GM18870 (cell line): ENCODE measurements around the gene SPRTN.
A peak's percentile ranks its signal among the peaks of the same experiment; 100 is the strongest.

Experiments used
- ATAC-seq: cut with Tn5 transposase; IDR thresholded peaks from one replicate; pipeline ENCODE4 v1.9.1; 2021; ENCODE audit warnings: moderate library complexity; ENCODE audit not compliant: unreplicated experiment

SPRTN gene

DNA sequence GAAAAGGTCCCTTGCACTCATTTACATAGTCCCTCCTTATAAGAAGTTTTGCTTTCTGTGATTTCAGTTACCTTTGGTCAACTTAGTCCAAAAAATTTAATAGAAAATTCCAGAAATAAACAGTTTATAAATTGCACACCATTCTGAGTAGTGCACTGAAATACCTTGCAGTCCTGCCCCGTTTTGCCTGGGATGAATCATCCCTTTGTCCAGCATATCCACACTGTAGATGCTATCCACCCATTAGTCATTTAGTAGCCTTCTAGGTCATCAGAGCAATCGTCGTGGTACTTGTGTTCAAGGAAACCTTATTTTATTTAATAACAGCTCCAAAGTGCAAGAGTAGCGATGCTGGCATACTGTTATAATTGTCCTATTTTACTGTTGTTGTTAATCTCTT lies 38.0 kb downstream of the SPRTN start:
- no peak for ATAC-seq

DNA sequence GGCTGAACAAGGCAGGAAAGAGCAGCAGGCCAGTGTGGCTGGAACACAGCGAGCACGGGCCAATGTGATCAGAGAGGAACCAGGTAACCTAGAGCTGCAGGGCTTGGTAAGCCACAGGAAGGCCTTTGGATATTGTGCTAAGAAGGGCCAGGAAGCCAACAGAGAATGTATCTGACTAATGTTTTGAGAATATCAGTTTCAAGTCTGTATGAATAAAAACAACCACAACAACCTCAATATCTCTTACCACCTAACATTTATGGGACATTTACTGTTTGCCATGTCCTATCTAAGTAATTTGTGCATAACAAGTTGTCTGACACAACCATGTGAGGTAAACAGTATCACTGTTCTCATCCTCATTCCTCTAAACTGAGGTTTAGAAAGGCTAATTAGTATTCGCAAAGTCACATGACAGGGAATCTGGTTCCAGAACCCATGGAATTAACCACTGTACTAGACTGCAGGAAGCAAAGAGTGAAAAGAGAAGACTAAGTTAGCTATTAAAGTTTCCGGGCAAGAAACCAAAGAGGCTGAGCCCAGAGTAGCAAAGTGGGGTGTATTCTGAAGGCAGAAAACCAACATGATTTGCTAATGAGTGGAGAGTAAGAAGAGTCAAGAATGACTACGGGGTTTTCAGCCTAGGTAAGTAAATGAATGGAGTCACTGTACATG lies 38.9 kb downstream of the SPRTN start:
- peak; percentile 64 for ATAC-seq

DNA sequence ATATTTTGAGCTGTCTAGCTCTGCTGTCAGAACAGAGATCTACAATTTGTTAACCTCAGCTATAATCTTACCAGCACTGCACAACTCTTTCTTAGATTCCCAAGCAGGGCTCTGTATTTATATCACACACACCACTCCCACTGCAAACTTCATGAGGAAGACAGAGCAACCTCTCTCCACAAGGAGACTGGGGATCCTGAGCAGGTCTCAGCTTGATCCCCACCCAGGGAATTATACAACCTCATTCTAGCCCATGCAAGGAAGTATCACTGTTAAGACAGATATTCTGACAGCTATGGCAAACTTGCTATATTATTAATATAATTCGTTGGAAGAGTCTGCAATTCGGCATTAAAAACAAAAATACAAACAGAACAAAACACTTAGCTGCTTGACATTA lies 43.6 kb downstream of the SPRTN start:
- no peak for ATAC-seq

DNA sequence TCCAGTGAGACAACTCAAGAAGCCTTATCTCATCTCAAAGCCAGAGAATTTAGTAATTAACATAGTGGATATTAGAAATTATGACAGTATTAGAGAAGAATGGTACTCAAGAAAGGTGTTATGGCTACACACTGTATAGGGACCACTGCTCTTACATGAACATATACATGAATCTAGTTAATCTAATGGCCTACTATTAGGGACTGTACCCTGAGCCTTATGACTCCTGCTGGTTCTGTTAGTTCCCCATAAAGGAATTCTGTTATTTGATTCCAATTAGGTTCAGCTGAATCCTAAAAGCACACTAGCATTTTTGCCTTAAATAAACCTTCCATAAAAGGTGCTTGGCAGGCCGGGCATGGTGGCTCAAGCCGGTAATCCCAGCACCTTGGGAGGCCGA lies 44.3 kb downstream of the SPRTN start:
- no peak for ATAC-seq

DNA sequence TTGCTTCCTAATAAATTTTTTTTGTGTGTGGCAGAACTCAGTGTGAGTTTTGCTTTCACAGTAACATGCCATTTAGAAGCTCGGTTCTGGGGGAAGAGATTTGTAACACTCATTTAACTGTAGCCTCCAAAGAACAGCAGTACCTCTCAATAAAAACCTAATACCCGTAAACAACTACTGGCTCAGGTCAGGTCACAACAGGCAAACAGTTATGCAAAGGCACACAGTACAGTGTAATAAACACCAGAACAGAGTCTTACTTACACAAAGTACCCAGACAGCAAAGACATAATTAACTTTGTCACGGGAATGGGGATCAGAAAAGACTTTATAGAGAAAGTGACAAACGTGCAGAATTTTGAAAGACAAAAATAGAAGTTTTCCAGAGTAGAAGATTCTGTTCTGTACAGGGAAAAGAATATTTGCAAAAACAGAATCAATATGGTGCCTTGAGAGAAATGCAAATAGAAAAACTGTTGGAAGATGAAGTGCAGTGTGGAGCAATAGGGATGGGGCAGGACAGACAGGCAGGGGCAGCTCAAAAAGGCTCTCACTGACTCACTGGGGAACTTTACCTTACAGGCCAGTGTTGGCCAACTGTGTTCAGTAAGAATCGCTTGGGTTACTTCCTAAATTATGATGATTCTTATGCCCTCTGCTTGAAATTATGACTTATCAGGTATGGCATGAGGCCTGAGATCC lies 45.2 kb downstream of the SPRTN start:
- ATAC-seq: no peak

DNA sequence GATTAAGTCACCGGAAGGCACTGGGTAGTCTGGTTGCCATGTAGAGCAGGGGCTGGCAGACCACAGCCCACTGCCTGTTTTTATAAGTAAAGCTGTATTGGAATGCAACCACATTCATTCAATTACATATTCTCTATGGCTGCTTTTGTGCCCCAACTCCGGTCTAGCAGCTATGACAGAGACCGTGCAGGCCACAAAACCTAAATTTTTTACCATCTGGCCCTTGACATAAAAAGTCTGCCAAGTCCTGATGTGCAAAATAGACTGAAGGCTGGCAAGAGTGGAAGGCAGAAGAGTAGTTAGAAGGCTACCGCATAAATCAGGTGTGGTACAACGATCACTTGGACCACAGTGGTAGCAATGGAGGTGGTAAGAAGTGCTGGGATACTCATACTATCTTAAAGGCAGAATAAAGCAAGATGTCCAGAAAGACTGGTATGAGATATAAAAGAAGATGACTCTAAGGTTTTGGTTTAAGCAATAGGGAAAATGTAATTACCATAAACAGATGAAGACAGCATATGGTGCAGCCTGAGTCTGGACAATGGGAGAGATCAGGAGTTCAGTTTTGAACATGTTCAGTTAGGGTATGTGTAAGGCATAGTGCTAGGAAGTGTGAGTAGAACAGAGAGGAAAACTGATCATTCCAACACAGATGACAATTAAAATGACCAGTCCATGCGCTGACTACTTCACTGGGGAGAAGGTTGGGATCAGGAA lies 46.8 kb downstream of the SPRTN start:
- no peak for ATAC-seq

DNA sequence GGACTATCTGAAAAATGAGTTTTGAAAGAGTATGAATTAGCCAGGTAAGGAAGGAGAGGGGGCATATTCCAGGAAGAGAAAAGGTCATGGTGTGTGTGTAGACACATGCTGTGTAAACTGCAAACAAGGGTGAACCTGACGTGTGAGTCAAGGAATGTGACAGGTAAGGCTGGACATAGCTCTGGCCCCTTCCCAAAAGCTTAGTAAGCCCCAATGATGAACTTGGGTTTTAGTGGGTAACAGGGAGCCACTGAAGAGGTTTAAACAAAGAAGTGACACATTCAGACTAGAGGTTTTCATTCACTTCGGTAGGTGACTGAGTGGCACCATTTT lies 47.3 kb downstream of the SPRTN start:
- ATAC-seq: no peak

DNA sequence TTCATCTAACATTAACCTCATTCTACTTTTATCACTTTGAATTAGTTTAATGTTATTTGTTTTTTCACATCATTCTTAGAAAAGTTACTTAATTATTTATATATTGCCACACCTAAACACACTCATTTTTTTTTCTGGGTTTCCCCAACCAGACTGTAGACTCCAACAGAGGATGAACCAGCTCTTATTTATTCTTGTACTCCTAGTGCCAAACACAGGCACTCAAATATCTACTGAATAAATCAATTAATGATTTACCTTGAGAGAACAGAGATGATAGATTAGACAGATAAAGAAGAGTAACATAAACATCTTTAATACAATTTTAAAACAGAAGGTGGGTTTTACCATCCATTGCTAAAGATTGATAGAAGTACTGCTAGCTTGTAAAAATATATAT lies 48.4 kb downstream of the SPRTN start:
- ATAC-seq: no peak

DNA sequence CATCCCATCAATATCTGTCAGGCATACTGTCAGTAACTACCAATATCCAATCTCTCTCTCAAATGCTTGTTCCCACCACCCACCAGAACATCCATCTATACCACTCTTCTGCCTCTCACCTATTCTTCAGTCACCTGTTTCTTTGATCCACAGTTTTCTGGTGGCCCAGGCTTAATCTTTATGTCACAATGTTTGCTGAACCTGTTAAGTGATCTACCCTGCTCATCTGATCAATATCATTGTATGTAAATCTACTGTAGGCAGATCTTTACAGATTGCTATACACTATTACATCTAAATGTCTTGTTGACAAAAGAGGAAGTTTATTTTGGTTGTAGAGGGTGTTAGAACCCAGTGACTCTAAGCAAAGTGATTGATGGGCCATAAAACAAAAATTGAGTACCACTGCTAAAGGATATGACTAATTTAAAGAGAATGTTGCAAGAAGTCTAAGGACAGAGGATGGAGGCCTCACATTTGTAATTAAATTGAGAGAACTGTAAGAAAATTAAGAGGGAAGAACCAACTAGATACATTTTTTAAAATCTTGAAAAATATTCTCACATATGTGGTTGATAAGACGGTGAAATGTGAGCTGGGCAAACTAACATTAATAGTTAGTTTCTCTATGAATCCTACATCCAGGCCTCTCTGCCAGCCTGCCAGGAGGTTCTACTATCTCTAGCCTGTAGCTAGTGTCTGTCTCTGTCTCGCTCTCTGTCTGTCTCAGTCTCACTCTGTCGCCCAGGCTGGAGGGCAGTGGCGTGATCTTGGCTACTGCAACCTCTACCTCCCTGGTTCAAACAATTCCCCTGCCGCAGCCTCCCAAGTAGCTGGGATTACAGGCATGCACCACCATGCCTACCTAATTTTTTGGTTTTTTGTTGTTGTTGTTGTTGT lies 49.9 kb downstream of the SPRTN start:
- ATAC-seq: no peak

DNA sequence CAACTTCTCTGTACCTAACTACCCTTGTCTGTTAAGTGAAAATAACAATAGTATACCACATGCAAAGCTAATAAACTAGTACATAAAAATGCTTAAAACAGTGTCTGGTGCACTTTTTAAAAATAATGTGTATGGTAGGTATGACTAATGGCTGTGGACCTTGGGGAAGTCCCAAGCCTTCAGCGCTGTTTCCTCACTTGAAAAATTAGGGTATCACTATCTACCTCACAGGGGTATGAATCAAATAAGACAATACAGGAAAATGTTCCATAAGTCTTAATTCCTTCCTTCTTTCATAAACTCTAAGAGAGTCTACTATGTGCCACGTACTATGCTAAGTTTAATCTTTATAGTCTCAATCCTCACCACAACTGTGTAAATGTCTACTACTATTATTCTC lies 52.0 kb downstream of the SPRTN start:
- no peak for ATAC-seq

DNA sequence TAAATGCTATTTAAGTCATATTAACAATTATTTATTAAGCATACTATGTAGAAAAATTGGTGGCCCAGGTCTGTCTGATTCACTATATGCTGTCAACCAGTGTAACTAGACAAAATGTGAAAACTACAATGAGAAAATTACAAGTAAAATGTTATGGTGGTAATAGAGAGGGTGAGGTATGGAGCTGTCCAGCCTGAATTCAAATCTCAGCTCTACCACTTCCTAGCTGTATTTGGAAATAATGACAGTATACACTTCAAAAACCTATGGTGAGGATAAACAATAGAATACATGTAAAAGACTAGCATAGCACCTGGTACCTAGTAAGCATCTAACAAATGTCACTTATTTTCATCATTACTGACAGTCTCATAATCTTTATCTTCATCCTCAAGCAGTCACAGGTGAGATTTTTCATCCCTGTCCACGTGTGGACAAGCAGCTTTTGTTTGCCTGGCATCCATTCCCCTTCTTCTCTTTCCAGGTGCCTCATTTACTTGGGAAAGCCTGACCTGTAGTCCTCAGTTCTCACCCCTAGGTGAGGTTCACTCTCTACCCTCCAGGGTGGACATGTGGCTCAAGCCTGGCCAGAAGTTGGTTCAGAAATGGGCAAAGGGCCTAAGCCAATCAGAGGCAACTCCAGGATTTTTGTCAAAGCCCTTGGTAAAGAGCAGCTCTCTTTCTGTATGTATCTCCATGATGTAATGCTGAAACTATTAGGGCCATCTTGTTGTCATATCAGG lies 54.5 kb downstream of the SPRTN start:
- no peak for ATAC-seq

DNA sequence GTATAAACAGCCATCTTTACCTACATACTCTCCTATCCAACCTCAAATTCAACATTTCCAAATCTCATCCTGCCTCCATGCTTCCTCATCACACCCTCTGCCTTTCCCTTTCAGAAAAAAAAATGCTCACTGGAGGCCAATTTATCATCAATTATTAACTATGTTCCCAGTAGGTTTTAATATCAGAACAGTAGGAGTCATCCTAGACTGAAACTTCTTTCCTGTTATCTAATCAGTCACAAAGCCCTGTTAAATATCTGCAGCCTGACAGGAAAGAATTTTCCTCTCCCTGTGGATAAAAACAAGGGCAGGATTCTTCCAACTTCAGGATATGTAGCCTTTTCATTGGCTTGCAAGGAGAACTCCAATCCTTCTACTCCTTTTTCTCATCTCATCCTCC lies 55.6 kb downstream of the SPRTN start:
- no peak for ATAC-seq

DNA sequence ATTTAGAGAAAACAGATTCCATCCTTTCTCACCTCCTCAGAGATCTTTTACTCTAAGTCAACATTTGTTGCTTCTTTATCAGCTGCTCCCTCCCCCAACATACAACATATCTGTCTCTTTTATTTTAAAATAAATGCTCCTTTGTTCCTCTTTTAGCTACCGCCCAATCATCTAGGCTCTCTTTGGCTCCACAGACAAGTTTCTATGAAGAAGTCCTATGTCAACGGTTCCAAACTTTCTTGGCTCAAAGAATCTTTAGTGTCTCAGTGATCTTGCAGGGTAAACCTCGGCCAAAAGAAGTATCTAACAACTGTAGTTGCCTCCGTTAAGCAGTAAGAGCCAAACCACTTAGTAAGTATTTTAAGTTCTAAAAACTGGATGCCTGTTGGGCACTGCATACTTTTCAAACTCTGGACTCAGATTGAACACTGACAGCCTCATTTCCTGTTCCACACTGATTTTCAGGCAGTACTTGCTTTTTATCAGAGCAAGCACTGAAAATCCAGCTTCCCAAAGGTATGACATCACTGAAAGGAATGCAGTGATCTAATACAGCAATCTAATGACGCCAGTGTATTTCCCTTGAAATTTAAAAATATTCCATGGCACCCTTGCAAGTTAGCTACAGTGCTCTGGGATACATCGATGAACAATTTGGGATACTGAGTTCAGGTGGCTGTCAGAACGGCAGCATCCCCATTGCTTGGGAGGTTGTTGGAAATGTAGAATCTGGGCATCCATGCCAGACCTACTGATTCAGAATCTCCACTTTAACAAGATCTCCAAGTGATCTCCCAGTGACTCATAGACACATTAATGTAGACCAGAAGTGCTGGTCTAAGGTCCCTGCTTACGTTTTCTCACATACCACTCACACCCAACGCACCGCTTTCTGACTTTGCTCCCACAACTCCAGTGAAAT lies 57.2 kb downstream of the SPRTN start:
- no peak for ATAC-seq

DNA sequence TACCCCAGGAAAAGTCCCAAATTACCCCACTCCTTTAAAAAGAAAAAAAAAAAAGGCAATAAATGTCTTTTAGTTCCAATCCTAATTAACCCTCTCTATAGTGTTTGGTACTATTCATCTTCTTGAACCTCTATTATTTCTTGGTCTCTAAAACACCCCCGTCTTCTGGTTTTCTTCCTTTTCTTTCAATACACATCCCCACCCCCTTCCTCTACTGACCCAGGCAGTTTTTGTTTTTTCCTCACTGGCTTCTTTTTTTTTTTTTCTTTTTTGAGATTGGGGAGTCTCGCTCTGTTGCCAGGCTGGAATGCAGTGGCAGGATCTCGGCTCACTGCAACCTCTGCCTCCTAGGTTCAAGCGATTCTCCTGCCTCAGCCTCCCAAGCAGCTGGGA lies 57.9 kb downstream of the SPRTN start:
- ATAC-seq: no peak

DNA sequence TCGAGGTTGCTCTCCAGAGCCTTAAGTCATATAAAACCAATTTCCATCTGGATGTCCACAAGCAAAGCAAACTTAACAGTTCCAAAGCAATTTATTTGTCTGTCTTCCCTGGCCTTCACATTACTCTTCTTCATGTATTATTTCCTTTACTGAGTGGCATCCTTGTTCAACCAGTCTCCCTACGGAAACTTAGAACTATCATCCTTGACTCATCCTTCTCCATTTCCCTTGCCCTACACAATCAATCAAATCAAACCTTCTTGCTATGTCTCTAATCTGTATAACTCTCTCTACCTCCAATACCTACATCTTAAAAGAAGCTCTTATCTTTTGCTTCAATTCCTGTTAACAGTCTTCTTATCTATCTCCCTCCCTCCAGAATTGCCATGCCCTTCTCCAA lies 58.5 kb downstream of the SPRTN start:
- no peak for ATAC-seq

DNA sequence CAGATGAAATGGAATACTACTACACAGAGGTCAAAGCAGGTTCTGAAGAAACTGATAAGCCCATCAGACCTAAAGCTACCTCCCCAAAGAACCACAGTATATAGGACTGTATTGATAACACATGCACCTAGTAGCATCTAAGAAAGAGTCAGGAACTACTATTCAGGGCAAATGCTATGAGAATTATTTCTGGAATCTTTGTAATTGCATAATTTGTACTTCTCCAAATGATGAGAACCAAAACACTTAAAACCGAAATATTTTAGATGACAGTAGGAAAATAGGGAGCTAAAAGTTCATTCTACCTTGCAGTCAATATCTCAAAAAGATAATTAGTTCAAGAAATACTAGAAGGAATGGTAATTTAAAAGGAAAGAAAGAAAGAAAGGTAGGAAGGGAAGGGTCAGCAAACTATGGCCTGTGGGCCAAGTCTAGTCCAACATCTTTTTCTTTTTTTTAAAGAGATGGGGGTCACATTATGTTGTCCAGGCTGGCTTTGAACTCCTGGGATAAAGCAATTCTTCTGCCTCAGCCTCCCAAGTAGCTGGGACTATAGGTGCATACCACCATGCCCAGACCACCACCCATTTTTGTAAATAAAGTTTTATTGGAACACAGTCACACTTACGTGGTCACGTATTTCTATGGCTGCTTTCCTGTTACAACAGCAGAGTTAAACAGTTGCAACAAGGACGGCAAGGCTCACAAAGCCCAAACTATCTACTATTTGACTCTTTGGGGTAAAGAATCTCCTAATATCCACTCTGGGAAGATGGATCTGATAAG lies 60.0 kb downstream of the SPRTN start:
- ATAC-seq: no peak

DNA sequence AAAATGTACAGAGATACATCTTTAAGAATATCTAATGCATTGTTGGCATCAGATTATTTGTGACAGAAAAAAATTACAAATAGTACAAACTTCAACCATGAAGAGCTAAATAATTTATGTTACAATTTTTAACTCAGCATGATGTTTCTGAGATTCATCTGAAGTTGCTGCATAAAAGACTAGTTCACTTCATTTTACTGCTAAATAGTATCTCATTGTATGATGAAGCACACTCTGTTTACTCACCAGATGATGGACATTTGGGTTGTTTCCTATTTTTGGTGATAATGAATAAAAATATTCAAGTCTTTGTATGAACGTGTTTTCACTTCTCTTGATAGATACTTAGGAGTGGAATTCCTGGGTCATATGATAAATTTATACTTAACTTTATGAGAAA lies 63.4 kb downstream of the SPRTN start:
- ATAC-seq: no peak

DNA sequence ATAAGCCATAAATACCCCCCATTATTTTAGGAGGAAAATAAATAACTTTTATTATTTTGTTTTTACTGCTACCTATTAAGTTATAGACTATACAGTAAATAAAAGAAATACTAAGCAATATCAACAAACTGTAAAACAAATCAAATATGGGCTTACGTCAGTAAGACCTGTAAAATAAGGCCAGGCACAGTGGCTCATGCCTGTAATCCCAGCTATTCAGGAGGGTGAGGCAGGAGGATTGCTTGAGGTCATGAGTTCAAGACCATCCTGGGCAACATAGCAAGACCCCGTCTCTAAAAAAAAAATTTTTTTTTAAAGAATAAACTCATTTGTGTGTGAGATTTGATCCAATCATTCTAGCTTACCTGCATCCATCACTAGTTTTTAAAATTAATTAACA lies 66.2 kb downstream of the SPRTN start:
- no peak for ATAC-seq
